ENCODE data around the gene CKMT1B.
"Not testable (repeated sequence)": the region's sequence is repeated elsewhere in the genome, so short reads cannot be mapped to it uniquely, and the experiment has no call there.

CKMT1B gene

DNA sequence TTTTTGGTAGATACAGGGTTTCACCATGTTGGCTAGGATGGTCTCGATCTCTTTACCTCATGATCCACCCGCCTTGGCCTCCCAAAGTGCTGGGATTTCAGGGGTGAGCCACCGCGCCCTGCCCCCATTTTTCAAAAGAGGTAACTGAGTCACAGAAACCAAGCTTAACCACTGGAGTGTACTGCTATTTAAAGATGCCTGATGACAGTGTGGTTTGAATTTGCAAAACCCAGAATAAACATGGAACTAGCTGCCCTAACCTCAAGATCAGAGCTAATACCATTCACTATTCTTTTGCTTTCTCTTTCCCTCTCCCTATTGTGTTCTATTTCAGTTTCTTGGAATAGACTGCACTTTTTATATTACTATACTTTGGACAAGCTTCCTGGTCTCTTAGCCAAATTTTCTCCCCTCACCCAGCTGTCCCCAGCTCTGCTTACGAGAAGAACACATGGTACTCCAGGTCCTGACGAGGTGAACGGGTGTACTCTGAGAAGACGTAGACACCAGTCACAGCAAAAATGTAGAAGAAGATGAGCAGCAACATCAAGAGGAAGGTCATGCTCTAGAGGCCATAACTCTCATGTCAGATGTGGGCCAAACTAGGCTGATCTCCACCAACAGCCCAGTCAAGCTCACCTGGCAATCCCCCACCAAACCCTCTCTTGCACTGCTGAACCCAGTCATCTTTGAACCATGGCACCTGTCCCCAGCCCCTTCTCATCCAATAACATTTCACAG lies 44.8 kb downstream of the CKMT1B start:
- DNase-seq (ENCODE audit: low read depth): not testable (repeated sequence)
